Stimulated activated CD4-positive, alpha-beta T cell treated with anti-CD3 and anti-CD28 coated beads, Interleukin-1b, Interleukin-23, amount 100 ng/mL, for 4 hours (primary cell): ENCODE measurements around the gene SBSN.
"Not testable (repeated sequence)": the region's sequence is repeated elsewhere in the genome, so short reads cannot be mapped to it uniquely, and the experiment has no call there.

ENCODE experiments used
- DNase-seq, 2 donors: peaks; one replicate each; pipeline ENCODE4 v3.0.0-alpha.2; 2020; ENCODE audit warnings: low read depth in 2 of 2

The SBSN gene

DNA sequence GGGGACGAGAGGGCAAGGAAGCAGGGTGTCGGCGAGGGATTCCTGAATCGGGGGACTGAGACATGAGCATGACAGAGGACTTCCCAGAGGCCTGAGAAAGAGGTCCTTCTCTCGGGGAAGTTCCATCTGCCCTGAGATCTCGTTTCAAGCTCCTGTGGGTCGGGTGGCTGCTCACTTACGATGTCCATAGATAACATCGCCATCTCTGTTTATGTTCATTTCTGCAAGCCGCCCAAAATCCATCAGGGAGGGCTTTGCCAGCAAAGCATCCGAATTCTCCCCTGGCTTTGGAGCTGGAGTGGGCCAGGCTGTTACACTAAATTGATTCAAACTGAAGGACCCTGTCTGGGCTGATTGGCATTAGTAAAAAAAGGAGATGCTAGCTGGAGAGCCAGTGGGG, 20.6 kb downstream of the SBSN start:
- no peak for DNase-seq

DNA sequence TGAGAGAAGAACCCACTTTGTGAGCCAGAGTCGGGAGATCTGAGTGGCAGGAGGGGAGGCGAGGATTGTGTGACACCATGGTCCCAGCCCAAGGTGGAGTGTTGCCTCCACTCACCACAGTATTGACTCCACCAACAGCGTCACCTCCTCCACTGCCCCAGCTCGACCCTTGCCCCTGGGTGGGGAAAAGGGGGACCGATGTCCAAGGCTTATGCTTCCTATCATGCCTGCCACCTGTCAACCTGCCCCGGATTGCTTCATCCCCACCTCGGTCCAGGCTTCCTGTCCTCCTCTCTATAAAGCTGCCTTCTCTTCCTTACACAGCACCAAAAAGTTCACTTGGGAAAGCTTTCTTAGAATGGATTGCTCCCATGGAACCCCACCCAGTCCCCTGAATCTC, 22.1 kb downstream of the SBSN start:
- no peak for DNase-seq

DNA sequence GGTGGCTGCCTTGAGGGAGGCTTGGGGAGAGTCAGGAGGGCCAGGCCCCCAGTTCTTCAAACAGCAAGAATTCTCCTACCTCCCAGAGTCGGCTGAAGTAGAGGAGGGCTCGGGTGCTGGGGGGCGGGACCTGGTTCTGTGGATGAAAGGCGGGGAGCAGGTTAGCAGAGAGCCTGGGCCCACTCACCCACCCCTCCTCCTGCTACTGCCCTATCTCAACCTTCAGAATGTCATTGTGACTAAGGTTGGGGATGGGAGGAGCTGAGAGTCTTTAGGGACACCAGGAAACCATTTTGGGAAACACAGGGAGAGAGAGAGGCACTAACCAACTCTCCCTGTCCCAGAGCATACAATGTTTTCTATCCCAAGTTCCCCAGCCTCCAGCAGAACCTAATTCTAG, 25.4 kb downstream of the SBSN start:
- no peak for DNase-seq

DNA sequence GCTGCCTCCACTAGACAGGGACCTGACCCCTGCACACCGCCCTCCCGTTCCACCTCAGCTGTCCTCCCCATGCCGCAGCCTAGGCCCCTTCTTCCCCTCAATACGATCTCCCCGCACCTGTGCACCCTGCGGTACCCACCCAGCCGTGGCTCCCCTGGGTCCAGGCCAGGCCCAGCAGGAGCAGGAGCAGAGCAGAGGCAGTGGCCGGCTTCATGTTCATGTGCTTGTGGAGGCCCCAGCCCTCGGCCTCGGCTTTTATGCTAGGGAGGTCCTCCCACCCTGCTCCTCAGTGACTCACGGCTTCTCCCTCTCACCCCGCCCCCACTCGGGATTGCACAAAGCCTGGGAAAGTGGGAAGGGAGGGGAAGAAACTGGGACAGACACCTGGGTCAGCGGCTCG, 26.4 kb downstream of the SBSN start:
- DNase-seq: no peak

DNA sequence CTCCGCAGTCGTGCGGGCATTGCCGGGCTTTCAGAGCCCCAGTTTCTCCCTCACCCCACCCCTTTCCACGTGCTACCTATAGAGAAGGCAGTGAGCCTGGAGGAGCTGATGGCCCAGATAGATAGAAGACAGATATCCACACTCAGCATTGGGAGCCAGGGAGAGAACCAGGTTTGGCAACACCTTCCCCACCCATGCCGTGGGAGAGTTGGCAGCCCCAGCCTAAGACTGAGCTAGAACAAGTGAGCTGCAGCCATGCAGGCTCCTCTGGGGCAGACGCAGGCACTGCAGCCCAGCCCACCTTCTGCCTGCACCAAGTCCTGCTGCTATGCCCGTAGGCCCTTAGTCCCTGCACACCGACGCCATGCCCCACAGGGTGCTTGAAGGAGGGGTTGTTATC, 27.5 kb downstream of the SBSN start:
- no peak for DNase-seq

DNA sequence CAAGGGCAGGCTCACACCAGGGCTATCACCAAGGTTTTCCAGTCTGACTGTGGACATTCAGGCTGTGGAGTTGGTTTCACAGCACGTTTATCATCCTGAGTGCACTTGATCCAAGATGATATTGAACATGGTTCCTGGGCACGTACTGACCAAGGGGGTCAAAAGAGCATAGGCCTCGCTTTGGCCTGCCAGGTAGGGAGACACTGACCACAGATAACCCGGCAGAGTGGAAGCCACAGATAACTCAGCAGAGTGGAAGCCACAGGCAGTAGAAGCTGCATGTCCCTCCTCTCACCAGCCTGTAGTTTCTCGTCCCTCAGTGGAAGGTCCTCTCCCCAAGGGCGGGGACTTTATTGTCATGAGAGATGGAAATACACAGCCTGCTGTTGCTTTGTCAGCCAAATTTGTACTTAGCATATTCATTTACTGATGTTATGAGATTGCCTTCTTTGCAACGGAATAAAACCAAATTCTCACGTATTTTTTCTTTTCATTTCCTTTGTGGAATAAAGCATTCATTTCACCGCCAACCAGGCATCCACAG, 29.1 kb downstream of the SBSN start:
- no peak for DNase-seq

DNA sequence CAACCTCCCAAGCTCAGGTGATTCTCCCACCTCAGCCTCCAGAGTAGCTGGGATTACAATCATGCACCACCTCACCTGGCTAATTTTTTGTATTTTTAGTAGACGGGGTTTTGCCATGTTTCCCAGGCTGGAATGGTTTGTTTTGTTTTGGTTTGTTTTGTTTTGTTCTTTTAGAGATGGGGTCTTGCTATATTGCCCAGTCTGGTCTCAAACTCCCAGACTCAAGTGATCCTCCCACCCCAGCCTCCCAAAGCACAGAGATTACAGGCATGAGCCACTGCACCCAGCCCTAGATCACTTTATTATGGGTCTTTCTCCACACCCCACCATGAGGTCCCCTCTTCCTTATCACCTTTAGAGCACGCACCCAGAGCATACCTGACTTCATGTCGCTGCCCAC, 29.9 kb downstream of the SBSN start:
- no peak for DNase-seq

DNA sequence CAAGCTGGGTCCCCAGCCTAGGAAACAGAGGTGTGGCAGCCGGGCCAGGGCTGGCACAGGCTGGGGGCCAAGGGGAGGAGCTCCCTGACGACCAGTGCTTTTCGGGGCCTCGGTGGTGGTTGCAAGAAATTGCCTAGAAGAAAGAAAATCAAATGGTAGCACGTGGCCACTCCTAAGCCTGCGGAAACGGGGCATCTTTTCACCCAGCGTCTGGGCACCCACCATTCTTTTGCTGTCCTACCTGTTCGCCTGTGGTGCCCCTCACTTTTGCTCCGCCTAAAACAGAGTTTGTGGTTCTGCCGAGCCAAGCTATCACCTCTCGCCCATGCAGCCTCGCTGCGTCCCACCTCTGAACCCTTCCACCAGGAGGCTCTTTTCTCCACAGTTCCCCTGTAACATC, 30.7 kb downstream of the SBSN start:
- DNase-seq: no peak

DNA sequence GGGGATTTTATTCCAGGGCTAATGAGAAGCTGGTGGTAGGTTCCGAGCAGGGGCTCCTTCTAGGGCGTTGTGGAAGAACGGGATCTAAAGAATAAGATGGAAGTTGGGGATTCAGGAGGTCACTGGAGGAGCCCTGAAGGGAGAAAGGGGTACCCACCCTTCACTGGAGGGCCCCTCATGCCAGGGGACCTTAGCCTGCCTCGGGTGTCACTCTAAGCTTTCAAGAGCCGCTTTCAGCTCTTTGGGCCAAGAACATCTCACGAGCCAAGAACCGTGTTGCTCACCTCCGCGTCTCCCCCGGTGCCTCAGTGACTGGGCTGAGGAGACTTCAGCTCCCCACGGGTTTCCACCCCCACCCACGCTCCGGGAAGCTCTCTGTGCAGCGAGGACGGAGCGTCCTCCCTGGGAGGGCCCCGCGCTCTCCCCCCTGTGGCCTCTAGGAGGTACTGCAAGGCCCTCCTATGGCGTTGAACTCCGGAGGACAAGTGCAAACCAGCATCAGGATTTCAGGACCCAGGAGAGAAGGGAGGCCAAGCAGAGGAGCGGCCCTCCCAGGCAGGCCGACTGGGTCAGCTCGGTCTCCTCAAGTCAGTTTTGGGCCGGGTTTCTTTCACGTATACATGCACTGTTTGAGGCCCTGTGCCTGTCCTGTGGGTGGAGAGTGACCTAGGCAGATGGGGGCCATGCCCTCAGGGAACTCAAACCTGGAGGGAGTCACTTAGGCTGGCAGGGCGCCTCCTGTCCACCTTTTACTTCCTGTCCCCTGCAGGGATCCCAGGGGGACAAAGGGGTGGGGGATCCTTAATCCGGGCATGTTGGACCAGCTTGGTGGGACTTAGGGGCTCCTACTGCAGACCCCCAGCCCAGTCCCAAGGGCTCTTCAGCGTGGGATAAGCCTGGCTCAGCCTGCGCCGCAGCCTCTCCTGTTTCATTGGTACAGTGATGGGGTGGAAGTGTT, 32.7 kb downstream of the SBSN start:
- peak; percentile 75 to 85 for DNase-seq

DNA sequence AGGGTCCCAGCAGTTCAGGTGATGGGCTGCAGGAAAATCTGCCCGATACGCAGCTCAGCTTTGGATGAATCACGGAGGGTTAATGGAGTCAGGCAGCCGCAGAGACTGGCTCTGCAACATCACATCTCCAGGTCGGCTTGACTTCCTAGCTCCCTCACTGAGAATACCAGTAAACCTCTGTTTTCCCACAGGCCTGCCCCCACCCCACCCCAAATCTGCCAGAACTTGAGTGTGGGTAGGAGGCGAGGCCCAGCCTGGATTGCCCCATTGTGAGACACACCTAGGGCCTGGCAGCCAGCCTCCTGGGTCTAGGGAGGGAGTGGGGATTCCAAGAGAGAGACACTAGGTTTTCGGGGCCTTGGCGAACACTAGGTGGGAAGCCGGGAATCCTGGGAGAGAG, 34.1 kb downstream of the SBSN start:
- DNase-seq: no peak

DNA sequence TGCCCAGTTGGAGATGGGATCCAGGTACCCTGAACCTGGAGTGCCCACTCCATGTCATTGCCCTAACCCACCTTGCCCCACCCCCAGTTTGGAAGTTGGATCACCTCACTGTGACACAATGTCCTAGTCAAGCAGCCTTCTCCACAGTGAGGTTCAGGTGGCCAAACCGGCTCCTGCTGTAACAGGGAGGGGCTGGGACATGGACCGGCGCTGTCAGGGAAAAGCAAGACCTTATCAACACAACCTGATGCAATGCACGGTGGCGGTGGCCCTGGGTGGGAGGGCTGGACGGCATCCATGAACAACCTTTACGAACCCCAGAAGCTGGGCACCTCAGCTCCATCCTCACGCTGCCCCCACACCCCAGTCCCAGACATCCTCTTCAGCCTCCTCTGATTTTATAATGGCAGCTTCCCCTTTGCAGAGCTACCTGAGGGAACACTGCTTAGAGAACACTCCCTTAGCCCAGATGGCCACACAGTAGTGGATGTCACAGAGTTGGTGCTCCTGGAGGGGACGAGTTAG, 36.2 kb downstream of the SBSN start:
- no peak for DNase-seq

DNA sequence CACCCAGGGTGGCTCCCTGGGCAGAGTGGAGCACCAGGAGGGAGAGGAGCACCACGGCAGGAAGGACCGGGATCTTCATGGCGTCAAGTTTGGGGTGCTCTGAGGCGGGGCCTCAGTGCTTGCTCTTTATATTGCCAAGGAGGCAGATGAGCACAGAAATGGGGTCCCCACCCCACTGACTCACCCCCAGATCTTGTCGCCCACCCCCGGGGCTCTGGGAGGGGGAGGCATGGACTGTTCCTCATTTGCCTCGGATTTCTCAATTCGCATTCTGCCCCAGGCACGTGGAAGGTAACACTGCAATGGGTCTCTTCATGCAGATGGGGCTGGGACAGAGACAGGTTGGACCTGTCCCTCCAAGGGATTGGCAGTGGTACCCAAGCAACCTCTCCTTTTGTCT, 37.7 kb downstream of the SBSN start, which contains the start of gene KRTDAP:
KRTDAP (minus strand) TSS at position 101 of the 400 bp plus-strand sequence; CDS start at position 79, 22 bp downstream.
- no peak for DNase-seq

DNA sequence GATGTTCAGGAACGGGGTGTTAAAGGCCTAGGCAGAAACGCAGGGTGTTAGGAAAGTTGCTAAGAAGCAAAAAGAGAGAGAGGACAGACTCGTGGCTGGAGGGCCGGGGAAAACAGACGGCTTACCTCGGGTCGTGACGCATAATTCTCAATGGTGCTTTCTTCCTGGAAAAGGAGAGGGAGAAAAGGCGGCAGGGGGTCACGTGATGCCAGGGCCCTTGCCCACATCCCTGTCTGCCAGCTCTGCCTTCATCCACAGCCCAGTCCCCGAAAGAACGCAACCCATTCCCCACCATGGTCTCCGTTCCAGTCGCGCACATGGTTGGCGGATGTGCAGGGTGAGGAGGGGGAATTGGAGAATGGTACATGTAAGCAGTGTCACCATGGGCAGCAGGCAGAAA, 39.4 kb downstream of the SBSN start:
- DNase-seq: no peak

DNA sequence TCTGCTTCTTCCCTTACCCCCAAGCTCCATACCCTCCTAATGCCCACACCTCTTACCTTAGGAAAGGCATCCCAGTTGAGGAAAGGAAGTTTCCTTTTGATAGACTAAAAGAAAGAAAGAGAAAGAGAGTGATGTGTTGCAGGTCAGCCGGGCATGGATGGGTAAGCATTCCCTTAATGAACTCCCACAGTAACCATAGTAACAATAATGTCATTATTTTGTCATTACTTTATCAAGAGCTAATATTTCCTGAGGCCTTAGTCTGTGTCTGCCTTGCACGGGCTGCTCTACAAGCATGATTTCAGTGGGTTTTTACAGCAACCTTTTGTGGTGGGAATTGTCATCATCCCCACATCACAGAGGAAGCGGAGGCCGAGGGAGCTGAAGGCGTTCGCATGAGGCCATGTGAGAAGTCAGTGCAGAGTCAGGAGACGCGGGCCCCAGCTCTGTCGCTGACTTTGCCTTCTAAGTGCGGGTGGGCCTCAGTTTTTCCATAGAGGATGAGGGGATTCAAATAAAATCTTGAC, 40.4 kb downstream of the SBSN start:
- DNase-seq: no peak

DNA sequence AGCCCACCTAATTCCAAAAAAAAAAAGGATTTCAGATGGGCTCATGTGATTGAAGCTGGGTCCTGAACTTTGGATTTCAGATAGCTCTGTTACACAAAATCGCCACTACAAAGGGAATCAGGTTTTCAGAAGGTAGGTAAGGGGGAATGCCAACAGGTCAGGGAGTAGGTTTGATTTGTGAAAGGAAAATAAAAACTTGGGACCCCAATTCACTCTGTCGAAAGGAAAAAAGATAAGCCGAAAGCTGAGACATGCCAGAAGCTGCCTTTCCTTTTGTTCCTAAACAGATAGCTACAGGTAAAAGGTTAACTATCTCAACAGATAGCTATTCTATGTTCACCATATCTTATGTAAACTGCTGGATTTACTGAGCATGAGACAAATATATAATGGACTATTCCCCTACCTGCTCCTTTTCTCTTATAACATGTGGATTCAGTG, 41.8 kb downstream of the SBSN start:
- DNase-seq: no peak

DNA sequence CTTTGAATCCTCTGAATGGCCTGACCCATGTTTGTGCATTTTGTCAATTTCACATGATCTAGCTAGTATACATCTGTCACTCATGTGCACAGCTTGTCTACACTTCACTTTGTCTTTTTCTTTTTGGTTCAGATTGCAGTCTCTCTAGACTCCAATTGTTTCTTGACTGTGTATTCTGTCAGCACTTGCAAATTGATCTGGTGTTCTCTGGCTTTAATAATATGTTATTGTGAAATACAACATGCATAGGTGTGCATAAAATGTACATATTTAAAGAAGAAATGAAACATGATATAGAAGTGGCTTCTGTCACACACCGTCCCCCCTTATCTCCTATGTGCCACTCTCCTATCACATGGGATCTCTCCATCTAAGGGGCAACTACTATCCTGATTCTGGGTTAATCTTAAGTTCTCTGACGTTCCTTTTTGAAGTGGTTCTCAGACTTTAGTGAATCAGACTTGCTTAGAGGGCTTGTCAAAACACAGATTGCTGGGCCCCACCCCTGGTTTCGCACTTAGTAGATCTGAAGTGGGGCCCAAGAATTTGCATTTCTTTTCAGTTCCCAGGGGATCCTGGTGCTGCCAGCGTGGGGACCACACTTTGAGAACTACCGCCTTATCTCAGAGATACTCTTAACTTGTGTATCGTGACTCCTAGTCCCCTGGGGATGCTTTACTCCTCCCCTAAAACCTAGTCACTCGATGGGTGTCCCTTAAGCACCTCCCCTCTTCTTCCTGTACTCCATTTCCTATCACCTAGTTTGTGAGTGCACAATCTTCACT, 43.7 kb downstream of the SBSN start:
- no peak for DNase-seq

DNA sequence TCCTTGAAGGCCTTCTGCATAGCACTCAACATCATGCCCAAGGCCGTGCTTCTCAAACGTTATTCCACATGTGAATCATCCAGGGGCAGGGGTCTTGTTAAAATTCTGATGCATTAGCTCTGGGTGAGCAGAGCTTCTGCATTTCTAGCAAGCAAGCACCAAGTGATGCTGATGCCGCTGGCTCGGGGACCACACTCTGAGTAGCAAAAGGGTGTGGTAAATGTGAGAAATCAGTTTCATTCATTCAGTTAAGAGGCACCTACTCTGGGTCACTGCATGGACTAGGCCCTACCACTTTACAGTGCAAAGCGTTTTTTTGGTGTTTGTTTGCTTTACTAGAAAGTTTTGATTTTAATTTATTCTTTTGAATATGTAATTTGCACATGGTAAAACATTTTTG, 45.0 kb downstream of the SBSN start:
- no peak for DNase-seq

DNA sequence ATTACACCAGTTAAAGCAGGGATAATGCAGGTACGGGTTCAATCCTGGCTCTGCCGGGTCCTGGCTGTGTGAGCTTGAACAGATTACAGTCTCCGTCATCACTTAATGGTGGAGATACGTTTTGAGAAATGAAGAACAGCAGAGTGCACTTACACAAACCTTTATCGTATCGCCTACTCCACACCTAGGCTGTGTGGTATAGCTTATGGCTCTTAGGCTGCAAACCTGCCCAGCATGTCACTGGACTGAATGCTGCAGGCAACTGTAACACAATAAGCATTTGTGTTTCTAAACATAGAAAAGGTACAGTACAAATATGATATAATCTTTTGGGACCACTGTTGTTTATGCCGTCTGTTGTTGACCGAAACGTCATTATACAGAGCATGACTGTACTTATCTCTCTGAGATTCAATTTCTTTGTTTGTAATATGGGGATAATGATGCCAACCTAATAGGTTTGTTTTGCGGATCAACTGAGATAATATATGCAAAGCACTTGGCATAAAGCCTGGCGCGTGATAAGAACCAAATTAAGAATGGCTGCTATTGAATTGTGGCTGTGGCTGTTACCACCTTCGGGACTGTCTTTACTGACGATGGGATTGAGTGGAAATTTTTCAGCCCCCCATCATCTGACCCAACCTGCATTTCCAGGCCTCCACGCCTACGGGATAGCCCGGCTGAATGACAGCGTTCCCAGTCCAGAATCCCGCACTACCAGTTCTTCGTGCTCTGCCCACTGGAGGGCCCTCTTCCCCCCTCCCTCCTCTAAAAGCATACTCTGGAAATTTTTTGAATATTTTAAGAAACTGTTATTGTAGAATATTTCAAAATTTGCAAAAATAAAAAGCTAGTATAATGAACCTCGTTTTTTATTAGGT, 49.1 kb downstream of the SBSN start:
- DNase-seq: no peak

DNA sequence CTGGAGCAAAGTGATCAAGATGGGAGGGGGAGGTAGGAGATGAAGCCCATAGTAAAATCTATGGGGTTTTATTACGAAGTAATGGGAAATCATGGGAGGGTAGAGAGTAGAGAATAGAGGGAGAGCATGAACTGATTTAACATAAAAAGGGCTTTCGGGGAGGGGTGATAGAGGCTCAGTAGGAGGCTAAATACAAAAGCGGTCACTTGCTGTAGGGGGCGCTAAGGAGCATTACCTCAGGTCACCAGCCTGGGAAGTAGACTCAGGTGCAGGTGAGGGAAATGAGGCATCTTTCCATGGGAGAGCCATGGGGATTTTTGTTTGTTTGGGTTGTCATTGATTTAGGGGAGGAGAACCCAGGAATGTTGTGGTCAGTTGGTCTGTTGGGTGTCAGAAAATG, 52.0 kb downstream of the SBSN start:
- no peak for DNase-seq

DNA sequence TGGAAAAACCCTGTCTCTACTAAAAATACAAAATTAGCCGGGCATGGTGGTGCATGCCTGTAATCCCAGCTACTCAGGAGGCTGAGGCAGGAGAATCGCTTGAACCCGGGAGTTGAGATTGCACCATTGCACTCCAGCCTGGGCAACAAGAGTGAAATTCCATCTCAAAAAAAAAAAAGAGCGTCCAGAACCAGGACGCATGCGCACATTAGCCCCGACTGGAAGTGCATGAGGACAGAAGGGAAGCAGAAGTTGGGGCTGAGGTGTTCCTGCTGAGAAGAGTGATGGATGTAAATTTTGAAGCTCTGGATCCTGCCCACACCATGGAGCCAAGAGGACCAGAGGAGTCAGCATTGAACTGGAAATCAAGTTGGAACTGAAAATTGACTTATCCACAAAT, 53.5 kb downstream of the SBSN start:
- not testable (repeated sequence) for DNase-seq

DNA sequence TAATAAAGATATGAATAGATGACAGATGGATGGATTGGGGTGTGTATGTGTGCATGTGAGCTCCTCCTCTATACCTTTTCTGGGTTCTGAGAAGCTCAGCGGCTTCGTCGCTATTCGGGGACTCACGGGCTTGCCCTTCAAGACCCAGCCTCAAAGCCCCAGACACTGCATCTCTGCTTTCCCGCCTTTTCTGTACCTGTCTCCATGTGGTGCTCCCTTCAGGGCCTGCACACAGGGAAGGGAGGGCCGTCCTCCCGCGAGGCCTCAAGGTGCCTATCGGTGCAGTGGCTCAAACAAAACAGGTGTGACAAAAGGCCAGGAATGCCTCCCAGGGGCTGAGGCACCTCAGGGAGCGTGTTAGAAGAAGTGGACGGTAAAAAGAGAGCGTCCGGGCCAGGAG, 54.0 kb downstream of the SBSN start:
- DNase-seq: no peak
